GM12878 (cell line): ENCODE data around the gene THAP4. TPM values are rescaled to one million over a fixed set of nuclear protein-coding genes. Genes with fewer than 3 reads are reported as not detected.
A peak's percentile ranks its signal among the peaks of the same experiment; 100 is the strongest.

Source experiments
- ATAC-seq: fragments of 200-7000 bp; cut with Tn5 transposase; 3 replicates; pipeline ENCODE4 v1.9.1; 2020; ENCODE audit warnings: mild to moderate bottlenecking, moderate library complexity
- BruUV-seq: library from RNA; stranded (reverse); fragments of 400-500 nt; replicated peaks from 2 replicates; lab custom pipeline; 2021; lab: Mats Ljungman, UMichigan
- CTCF ChIA-PET: fragments of 300-600 bp; sonication (Branson Sonifier 250); formaldehyde crosslinking; extraction: SDS; loops from one replicate; lab custom pipeline; 2021; ENCODE audit warnings: inconsistent platforms; lab: Yijun Ruan, JAX
- POLR2A ChIA-PET: fragments of 350-600 bp; formaldehyde crosslinking; extraction: SDS; loops from one replicate; lab custom pipeline; 2021; ENCODE audit warnings: inconsistent platforms; lab: Charles Lee
- RAD21 ChIA-PET: fragments of 300-600 bp; sonication (Branson Sonifier 250); formaldehyde crosslinking; loops from one replicate; lab custom pipeline; 2023; ENCODE audit warnings: antibody characterized with exemption; ENCODE audit not compliant: unreplicated experiment; lab: Charles Lee
- SMC1A ChIA-PET: fragments of 300-600 bp; sonication (Branson Sonifier 250); formaldehyde crosslinking; loops from one replicate; lab custom pipeline; 2023; ENCODE audit not compliant: unreplicated experiment, uncharacterized antibody; lab: Charles Lee
- DNase-seq: peaks from one replicate; pipeline ENCODE4 v3.0.0-alpha.2; 2011; ENCODE audit warnings: low read depth, low spot score
- FAIRE-seq: peaks from 3 replicates; lab custom pipeline; 2011; peaks lifted over from hg19 to GRCh38; lab: Jason Lieb, UNC
- H2AFZ ChIP-seq: 2 replicates; pipeline ENCODE4 v1.6.0; 2011; ENCODE audit warnings: low read depth, low read length, control low read depth; ENCODE audit not compliant: control insufficient read depth
- H3K27ac ChIP-seq: 2 replicates; pipeline ENCODE4 v1.5.1; 2011; ENCODE audit warnings: control low read depth; ENCODE audit not compliant: control insufficient read depth, insufficient read depth
- H3K27me3 ChIP-seq, 2 experiments: replicated peaks in 1 of 2; 2 replicates each; pipeline versions ENCODE4 v1.6.0 to v1.6.1; 2011; ENCODE audit warnings: low read length in 1 of 2; ENCODE audit not compliant: control insufficient read depth in 2 of 2, insufficient read depth in 2 of 2
- H3K36me3 ChIP-seq, 2 experiments: 2 replicates each; pipeline ENCODE4 v1.5.1; 2011; ENCODE audit warnings: low read length in 1 of 2; ENCODE audit not compliant: control insufficient read depth in 2 of 2, insufficient read depth in 2 of 2
- H3K4me1 ChIP-seq: 2 replicates; pipeline ENCODE4 v1.6.1; 2011; ENCODE audit warnings: mild to moderate bottlenecking, low read length, moderate library complexity, mixed read lengths; ENCODE audit not compliant: control insufficient read depth, insufficient read depth
- H3K4me2 ChIP-seq: 2 replicates; pipeline ENCODE4 v1.6.0; 2011; ENCODE audit warnings: control low read depth; ENCODE audit not compliant: control insufficient read depth, insufficient read depth
- H3K4me3 ChIP-seq: fragments of 200-600 bp; sonication (generic); 2 replicates; pipeline ENCODE4 v1.5.1; 2016
- H3K79me2 ChIP-seq: 2 replicates; pipeline ENCODE4 v1.6.0; 2011; ENCODE audit warnings: low read length; ENCODE audit not compliant: control insufficient read depth, insufficient read depth
- H3K9ac ChIP-seq: 2 replicates; pipeline ENCODE4 v1.8.0; 2011; ENCODE audit warnings: low read length, control low read depth, mixed read lengths; ENCODE audit not compliant: control insufficient read depth, insufficient read depth
- H3K9me3 ChIP-seq: replicated peaks from 3 replicates; pipeline ENCODE4 v1.5.1; 2011; ENCODE audit warnings: mild to moderate bottlenecking, low read length; ENCODE audit not compliant: control insufficient read depth, insufficient read depth
- H4K20me1 ChIP-seq: 2 replicates; pipeline ENCODE4 v1.6.0; 2011; ENCODE audit not compliant: control insufficient read depth, insufficient read depth
- FOXM1 ChIP-seq: IDR thresholded peaks from 2 replicates; pipeline ENCODE4 v1.6.1; 2012; ENCODE audit warnings: low read depth, mild to moderate bottlenecking, inconsistent platforms, low read length, moderate library complexity
- WGBS: methylation state at CpG from one replicate; pipeline ENCODE4 v1.1.6; 2016; ENCODE audit warnings: low lambda C conversion rate; ENCODE audit not compliant: insufficient replicate concordance, insufficient coverage; ENCODE audit errors: missing lambda C conversion rate; 5-methylcytosine and 5-hydroxymethylcytosine counted together
- in situ Hi-C: fragments of 300-500 bp; cut with MboI; formaldehyde crosslinking; loops from 9 replicates; pipeline ENCODE4 v1.14.3; 2018; ENCODE audit warnings: mixed read lengths
- intact Hi-C: fragments of 100-400 bp; cut with micrococcal nuclease; formaldehyde crosslinking; loops from one replicate; pipeline ENCODE4 v1.14.2; 2022; ENCODE audit not compliant: unreplicated experiment
- polyA plus RNA-seq, 11 experiments: library from polyadenylated mRNA; depleted of rRNA in 4 of 11; unstranded in 6 of 11; stranded (reverse) in 5 of 11; fragments of >200 nt; fragmentation: Nextera tagmentation in 4 of 11; fragmentation: Illumina TruSeq in 1 of 11; extraction: Ambion mirVana in 4 of 11; extraction: Trizol in 1 of 11; gene quantifications; 1 replicate in 1 of 11; 2 replicates in 10 of 11; pipeline versions ENCODE4 v1.2.1 to v1.2.3, GENCODE V29; 2011 to 2016; ENCODE audit warnings: inconsistent platforms in 2 of 11, missing spikeins in 2 of 11, low read depth in 1 of 11
- total RNA-seq, 4 experiments: library from RNA; depleted of rRNA in 3 of 4; stranded (reverse); fragments of >200 nt in 3 of 4; fragmentation: Illumina TruSeq in 1 of 4; extraction: Trizol in 1 of 4; gene quantifications; 2 replicates each; pipeline versions ENCODE4 v1.2.1 to v1.2.3, GENCODE V29; 2013 to 2021
- TF ChIP-seq, protein P1 (sequence below): fragments of 450-650 bp; IDR thresholded peaks from 2 replicates; pipeline ENCODE4 v1.6.1; 2017; ENCODE audit warnings: antibody characterized with exemption, mild to moderate bottlenecking, moderate library complexity
- TF ChIP-seq, protein P2 (sequence below): IDR thresholded peaks from 2 replicates; pipeline ENCODE4 v1.6.1; 2012; ENCODE audit warnings: improper control_type of control experiment, low read depth, low read length; ENCODE audit not compliant: insufficient replicate concordance
- TF ChIP-seq, protein P3 (sequence below): fragments of 150-350 bp; IDR thresholded peaks from 2 replicates; pipeline ENCODE4 v1.6.1; 2016; ENCODE audit warnings: low read depth, low read length
- TF ChIP-seq, protein P4 (sequence below): fragments of 450-650 bp; formaldehyde crosslinking; IDR thresholded peaks from 2 replicates; pipeline ENCODE4 v1.4.0; 2022; ENCODE audit warnings: mild to moderate bottlenecking, moderate library complexity

Gene THAP4
- total and polyA plus RNA-seq, 10 of the 15 experiments (the other 5 are each of a cell fraction or from before 2014, with no cell fraction given), result 12.9 to 67.7 (median 44.5) TPM

DNA sequence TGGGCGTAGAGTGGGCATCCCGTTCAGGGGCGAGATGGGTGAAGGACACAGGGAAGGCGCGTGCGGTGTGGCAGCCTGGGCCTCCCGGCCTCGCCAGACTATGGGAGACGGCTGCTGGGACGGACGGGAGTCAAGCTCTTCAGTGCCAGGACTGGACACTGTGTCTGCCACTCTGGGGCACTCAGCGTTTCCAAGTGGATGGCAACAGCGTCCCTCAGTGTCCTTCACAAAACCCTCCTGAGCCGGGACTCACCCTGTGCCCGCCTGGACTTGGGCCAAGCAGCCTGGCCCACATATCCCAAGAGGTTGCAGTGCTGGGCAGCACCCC is 94.7 kb downstream of the THAP4 start (continued):
- TF ChIP-seq, protein P1, sequence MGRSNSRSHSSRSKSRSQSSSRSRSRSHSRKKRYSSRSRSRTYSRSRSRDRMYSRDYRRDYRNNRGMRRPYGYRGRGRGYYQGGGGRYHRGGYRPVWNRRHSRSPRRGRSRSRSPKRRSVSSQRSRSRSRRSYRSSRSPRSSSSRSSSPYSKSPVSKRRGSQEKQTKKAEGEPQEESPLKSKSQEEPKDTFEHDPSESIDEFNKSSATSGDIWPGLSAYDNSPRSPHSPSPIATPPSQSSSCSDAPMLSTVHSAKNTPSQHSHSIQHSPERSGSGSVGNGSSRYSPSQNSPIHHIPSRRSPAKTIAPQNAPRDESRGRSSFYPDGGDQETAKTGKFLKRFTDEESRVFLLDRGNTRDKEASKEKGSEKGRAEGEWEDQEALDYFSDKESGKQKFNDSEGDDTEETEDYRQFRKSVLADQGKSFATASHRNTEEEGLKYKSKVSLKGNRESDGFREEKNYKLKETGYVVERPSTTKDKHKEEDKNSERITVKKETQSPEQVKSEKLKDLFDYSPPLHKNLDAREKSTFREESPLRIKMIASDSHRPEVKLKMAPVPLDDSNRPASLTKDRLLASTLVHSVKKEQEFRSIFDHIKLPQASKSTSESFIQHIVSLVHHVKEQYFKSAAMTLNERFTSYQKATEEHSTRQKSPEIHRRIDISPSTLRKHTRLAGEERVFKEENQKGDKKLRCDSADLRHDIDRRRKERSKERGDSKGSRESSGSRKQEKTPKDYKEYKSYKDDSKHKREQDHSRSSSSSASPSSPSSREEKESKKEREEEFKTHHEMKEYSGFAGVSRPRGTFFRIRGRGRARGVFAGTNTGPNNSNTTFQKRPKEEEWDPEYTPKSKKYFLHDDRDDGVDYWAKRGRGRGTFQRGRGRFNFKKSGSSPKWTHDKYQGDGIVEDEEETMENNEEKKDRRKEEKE, result no peak
- TF ChIP-seq, all 136 proteins: peak for 0

DNA sequence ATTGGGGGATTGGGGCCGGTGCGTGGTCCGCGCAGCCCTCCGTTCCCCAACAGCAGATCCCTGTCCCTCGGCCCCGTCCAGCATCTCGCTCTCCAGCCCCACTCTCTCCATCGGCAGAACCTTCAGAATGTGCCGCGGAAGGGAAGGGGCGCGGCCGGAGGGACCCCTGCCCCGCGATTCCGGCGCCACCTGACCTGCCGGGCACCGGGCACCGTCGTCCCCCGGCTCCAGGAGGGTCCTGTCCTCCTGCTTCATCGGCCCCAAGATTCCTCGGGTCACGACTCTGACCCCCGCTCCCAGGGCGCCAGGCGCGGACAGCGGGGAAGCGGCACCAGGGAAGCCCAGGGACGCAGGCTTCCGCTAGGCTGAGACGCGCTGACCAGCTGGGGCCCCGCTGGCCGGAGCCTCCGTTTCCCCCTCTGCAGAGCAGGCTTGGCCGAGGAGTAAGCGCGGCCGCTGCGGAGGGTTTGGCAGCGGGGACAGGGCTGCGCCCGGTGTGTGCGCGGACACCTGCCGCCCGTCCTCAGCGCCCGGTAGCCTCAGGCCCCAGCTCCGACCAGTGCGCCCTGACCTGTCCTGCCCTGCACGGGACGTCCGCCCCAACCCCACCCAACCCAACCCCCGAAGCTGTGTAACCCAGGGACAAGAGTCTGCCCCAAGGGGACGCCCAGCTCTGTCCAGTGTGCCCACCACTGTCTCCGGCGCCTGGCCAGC is 95.2 kb downstream of the THAP4 start:
- DNase-seq, result no peak
- peak overlapping the region; percentile 55 for H3K4me2 ChIP-seq
- ChIA-PET SMC1A (no interaction called here), POLR2A (no interaction called here), CTCF (no interaction called here), RAD21 (no interaction called here)
- in situ Hi-C loops, result no loop called here
- H3K36me3 ChIP-seq, result no peaks in the 10 kb centered on the region
- no peak overlapping the region for H3K27ac ChIP-seq
- FAIRE-seq, result no peak
- H3K9me3 ChIP-seq, result no peaks in the 10 kb centered on the region; the same call in 2 of the 3 replicates
- H3K4me3 ChIP-seq, result no peak overlapping the region
- 75% methylated on average over 35 of the region's 62 CpGs for WGBS
- no peaks in the 10 kb centered on the region for H3K79me2 ChIP-seq
- no peaks in the 10 kb centered on the region for H4K20me1 ChIP-seq
- BruUV-seq, result no TSS peak
- no peak for ATAC-seq
- intact Hi-C loops, result no loop called here
- H3K27me3 ChIP-seq, result no peaks in the 10 kb centered on the region; a peak in 2 of 4 replicates
- H3K9ac ChIP-seq, result no peak overlapping the region
- no peaks in the 10 kb centered on the region for H3K4me1 ChIP-seq
- no peak overlapping the region for H2AFZ ChIP-seq
- TF ChIP-seq, protein P2, sequence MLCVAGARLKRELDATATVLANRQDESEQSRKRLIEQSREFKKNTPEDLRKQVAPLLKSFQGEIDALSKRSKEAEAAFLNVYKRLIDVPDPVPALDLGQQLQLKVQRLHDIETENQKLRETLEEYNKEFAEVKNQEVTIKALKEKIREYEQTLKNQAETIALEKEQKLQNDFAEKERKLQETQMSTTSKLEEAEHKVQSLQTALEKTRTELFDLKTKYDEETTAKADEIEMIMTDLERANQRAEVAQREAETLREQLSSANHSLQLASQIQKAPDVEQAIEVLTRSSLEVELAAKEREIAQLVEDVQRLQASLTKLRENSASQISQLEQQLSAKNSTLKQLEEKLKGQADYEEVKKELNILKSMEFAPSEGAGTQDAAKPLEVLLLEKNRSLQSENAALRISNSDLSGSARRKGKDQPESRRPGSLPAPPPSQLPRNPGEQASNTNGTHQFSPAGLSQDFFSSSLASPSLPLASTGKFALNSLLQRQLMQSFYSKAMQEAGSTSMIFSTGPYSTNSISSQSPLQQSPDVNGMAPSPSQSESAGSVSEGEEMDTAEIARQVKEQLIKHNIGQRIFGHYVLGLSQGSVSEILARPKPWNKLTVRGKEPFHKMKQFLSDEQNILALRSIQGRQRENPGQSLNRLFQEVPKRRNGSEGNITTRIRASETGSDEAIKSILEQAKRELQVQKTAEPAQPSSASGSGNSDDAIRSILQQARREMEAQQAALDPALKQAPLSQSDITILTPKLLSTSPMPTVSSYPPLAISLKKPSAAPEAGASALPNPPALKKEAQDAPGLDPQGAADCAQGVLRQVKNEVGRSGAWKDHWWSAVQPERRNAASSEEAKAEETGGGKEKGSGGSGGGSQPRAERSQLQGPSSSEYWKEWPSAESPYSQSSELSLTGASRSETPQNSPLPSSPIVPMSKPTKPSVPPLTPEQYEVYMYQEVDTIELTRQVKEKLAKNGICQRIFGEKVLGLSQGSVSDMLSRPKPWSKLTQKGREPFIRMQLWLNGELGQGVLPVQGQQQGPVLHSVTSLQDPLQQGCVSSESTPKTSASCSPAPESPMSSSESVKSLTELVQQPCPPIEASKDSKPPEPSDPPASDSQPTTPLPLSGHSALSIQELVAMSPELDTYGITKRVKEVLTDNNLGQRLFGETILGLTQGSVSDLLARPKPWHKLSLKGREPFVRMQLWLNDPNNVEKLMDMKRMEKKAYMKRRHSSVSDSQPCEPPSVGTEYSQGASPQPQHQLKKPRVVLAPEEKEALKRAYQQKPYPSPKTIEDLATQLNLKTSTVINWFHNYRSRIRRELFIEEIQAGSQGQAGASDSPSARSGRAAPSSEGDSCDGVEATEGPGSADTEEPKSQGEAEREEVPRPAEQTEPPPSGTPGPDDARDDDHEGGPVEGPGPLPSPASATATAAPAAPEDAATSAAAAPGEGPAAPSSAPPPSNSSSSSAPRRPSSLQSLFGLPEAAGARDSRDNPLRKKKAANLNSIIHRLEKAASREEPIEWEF, result no peak
- no peak for TF ChIP-seq FOXM1
- TF ChIP-seq, protein P3, sequence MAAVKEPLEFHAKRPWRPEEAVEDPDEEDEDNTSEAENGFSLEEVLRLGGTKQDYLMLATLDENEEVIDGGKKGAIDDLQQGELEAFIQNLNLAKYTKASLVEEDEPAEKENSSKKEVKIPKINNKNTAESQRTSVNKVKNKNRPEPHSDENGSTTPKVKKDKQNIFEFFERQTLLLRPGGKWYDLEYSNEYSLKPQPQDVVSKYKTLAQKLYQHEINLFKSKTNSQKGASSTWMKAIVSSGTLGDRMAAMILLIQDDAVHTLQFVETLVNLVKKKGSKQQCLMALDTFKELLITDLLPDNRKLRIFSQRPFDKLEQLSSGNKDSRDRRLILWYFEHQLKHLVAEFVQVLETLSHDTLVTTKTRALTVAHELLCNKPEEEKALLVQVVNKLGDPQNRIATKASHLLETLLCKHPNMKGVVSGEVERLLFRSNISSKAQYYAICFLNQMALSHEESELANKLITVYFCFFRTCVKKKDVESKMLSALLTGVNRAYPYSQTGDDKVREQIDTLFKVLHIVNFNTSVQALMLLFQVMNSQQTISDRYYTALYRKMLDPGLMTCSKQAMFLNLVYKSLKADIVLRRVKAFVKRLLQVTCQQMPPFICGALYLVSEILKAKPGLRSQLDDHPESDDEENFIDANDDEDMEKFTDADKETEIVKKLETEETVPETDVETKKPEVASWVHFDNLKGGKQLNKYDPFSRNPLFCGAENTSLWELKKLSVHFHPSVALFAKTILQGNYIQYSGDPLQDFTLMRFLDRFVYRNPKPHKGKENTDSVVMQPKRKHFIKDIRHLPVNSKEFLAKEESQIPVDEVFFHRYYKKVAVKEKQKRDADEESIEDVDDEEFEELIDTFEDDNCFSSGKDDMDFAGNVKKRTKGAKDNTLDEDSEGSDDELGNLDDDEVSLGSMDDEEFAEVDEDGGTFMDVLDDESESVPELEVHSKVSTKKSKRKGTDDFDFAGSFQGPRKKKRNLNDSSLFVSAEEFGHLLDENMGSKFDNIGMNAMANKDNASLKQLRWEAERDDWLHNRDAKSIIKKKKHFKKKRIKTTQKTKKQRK, result no peak
- TF ChIP-seq, protein P4, sequence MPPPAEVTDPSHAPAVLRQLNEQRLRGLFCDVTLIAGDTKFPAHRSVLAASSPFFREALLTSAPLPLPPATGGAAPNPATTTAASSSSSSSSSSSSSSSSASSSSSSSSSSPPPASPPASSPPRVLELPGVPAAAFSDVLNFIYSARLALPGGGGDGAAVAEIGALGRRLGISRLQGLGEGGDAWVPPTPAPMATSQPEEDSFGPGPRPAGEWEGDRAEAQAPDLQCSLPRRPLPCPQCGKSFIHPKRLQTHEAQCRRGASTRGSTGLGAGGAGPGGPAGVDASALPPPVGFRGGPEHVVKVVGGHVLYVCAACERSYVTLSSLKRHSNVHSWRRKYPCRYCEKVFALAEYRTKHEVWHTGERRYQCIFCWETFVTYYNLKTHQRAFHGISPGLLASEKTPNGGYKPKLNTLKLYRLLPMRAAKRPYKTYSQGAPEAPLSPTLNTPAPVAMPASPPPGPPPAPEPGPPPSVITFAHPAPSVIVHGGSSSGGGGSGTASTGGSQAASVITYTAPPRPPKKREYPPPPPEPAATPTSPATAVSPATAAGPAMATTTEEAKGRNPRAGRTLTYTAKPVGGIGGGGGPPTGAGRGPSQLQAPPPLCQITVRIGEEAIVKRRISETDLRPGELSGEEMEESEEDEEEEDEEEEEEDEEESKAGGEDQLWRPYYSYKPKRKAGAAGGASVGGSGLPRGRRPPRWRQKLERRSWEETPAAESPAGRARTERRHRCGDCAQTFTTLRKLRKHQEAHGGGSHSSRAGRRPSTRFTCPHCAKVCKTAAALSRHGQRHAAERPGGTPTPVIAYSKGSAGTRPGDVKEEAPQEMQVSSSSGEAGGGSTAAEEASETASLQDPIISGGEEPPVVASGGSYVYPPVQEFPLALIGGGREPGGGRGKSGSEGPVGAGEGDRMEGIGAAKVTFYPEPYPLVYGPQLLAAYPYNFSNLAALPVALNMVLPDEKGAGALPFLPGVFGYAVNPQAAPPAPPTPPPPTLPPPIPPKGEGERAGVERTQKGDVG (CRISPR knock-in tag), result no peak
